ENCODE measurements around the gene TGFBR2.

TGFBR2 gene

DNA sequence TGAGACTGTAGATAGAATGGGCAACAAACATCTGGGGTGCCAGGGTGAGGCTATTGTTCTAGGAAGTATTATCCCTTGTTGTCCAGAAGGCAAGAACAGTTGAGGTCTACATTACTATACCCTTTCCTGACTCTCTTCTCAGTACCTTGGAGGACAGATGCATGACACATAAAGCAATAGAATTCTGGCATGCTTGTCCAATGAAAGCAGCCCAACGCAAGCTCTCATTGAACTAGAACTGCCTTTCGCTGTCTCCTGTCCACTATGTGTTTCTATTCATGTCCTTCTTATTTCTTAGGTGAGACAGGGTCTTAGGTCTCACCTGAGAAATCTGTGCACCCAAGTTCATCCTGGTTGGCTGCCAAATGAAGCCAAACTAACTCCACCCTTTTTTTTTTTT is 68.6 kb downstream of the TGFBR2 start:
- DNase-seq = no peak

DNA sequence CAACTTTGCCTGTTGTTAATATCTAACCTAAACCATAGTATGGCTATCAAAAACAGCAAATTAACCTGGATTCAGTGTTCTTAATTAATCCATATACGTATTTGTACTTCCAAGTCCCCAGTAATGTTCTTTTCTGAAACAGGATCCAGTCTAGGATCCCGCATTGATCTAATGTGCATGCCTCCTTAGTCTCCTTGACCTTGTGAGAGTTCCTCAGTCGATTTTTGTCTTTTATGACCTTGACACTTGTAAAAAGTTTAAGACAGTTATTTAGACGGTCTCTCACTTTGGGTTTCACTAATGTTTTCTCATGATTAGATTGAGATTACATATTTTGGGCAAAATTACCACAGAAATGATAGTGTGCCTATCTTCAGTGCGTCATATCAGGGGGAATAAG is 69.4 kb downstream of the TGFBR2 start:
- no peak for DNase-seq

DNA sequence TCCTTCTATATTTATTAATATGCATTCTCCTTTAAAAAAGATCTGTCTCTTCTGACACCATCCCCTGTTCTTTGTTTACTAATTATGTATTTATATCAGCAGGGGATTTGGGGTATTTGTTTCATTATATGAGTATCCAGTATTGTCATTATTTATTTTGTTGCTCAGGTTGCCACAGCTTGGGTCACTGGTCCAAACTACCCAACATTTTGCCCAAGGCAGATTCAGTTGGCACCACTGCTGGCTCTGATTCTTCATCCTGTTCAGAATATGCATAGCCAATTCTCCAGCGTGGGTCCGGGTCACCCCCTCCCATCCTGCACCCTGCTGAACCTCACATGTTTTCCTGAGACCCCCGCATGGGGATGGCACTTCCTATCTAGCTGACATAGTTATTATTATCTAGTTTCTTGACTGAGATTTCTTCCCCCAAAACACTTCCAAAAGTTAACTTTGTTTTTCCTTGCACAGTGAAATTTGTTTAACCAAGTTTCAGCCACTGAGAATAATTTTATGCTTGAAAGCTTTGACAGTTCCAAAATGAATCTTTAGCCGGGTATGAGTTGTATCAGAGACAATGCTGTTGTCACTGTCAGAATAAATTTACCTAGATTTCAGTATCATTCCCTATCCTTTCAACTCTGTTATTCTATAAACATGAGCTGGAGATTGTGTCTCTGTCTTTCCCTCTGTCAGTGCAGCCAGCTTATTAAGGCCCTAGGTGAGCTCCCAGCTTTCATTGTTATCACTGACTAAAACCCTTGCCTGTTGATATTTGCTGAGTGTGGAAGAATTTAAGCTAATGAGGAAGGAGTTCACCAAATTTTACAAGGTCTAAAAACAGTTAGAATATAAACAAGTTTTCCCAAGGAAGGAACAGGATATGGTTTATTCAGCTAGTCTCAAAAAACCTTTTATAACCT is 70.3 kb downstream of the TGFBR2 start:
- DNase-seq = no peak

DNA sequence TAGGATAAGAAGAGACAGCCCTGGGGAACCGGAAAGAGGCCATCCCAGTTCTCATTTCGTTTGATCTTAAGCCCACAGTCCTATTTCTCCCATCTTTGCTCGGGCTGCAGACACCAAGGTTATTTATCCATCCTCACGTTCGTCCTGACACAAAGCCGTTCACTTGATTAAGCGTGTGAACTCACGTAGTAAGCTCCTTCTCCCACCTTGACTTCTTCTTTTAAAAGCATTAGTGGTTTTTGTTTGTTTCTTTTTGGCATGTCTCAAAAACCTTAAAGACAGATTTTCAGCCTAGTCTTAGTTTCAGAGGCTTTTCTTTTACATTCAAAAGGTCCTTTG is 70.9 kb downstream of the TGFBR2 start:
- no peak for DNase-seq

DNA sequence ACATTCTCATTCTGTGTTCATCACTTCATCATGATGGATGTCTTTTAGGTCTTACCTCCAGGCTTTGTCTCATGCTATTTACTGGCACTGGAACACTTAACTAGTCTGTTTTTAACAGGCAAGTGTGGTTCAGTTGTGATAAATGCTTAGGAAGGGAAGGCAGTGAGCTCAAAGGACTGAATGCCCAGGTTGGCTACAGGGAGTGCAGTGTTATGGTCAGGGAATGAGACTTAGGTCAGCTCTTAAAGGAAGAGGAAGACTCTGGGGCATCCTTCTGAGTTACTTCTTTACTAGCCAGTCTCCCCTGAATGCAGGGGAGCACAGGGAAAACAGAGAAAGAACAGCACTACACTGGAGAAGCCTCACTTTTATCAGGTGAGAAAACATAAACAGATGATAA is 72.6 kb downstream of the TGFBR2 start:
- DNase-seq = no peak

DNA sequence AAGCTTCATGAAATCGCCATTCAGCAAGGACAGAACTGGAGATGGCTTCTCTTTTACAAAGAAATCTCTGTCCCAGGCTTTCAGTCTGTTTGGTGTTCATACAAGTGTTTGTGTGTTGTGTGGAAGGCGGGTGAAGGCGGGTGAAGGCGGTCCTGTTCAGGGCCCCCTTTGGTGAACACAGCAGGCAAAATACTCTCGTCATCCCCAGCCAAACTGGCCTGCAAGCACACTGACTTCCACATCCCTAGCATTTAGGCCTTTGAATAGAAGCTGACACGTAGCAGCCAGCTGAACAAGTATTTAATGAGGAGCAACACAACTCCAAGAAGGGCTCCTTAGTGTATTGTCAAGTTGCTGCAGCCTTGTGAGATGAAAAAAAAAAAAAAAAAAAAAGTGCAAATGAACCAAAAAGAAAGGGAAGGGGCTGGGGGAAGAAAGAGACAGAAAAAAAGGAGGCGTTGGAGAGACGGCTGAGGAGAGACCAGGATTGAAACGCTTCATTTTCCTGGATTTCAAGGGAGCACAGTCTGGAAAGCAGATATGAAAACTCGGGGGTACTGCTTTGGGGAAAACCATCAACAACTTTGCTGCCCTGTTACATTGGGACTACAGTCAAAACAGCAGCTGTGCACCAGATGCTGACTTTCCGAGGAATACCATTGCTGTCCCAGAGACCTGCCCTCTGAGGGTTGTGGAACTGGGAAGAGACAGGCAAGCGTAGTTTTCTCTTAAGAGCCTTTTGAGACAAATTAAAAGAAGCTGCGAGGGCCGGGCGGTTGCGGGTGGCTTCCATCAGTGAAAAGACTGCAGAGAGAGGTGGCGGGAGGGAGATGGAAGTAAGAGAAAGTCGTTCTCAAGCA is 74.6 kb downstream of the TGFBR2 start:
- DNase-seq = no peak

DNA sequence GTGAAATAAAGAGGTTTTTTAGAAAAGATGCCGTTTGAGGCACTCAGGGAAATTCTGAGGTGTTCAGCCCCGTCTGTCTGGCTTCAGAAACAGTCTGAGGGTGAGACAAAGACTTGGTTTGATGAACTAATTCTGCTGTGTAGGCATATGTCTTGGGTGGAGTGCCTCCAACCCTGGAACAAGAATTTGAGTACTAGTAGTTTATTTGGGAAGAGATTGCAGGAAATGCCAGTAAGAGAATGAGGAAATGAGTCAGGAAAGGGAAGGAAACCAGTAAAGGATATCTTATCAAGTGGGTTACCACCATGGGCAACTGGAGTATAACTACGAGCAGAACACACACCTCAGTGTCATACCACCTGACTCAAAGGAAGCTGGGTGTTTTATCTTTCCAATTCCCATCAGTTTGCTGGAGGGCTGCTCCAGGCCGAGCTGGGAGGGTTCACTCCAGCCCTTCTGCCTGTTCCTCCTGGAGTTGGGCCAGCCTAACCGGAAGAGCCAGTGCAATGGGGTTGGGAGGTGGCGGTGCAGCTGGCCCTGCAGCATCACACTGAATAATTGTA is 75.3 kb downstream of the TGFBR2 start:
- DNase-seq = no peak

DNA sequence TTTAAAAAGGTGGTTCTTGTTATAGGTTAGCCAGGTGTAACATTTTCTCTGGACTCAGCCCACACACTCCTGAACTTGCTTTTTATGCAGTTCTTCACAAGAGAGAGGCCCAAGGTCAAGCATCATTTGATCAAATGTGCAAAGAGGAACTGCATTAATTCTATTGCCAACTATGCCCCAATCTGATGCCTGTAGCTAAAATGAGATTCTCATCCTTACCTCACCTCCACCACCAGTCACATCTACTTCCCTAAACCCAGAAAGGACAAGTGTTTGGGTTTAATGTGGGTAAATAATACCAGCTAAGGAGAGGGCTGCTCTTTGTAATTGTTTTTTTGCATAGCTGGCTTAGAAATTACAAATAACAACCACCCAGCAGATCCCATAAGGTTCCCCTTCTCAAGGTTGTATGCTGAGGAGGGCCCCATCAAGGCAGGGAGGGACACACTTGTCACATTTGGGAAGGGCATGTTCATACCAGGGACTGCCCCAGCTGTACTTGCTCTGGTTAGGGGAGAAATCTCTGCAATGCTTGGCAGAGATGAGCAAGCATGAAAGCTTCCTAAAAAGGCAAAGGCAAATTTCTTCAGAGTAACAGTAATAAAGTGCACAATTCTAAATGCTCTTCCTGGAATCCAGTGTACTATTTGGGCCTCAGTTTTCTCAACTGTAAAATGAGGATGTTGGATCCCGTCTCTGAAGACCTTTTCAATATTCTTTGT is 76.2 kb downstream of the TGFBR2 start:
- peak in 2 of 3 donors; percentile 35 to 59 for DNase-seq

DNA sequence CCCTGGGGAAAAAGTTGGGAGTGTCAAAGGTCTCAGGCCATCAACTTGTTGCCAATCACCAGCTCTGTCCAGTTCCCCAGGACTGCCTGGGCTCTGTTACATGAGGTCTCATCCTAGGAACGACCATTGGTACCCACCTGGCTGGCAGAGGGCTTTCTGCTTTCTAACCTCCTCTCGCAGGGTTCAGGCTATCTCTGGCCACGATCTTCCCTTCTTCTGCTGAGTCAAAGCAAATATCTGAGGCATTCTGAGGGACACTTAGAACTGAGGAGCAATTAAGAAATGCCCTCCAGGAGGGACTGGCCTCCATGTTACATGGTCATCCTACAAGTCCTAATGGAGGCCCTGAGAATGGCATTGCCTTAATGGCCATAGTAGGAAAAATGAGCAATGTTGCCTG is 77.4 kb downstream of the TGFBR2 start:
- DNase-seq = no peak

DNA sequence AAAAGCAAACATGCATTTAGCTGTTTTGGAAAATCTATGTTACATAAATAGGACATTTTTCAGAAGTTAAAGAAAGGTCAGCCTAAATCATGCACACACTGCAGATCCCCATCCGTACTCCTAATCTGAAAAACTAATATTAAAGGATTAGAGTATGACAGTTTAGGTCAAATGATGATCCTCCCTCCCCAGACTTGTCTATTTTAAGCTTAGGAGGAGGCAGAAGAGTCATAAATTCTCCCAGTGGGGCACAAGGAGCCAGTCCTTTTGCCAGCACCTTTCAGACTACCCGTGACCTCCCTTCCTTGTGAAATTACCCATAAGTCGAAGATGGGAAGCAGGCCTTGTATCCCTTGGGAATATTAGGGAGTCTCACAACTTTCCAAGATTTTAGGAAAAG is 78.0 kb downstream of the TGFBR2 start:
- no peak for DNase-seq

DNA sequence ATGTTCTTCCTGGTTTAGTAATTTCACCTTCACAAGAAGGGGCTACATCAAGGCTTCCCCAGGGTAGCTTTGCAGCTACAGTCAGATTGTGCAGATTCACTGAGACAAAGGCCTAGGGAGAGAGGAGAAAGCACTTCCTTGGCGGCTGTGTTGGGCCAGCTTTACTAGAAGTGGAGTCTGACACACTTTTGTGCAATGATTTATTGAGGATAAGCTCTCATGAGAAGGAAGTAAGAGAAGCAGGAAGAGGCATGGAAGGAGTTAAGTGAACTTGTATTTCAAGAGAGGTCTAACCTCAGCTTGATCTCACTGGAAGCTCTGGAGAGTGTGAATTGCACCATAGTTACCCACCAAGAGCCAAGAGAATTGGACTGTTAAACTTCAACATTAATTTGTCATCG is 78.9 kb downstream of the TGFBR2 start:
- DNase-seq = no peak

DNA sequence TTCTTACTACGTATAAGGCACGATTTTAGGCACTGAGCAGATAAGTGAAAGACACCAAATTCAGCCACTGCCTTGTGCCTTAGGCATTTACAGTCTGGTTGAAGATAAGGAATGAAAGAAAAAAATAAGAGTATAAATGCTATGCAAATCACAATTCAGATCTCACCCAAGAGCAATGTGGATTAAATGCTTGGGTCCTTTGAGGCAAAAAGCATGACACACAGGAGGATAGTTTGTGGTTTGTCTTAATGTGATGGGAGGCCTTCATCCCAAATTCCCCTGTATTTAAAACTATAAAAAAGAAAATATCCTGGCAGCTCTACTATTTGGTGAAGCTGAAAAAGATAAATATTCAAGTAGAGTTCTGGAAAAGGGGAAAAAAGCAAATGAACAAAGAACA is 79.8 kb downstream of the TGFBR2 start:
- no peak for DNase-seq

DNA sequence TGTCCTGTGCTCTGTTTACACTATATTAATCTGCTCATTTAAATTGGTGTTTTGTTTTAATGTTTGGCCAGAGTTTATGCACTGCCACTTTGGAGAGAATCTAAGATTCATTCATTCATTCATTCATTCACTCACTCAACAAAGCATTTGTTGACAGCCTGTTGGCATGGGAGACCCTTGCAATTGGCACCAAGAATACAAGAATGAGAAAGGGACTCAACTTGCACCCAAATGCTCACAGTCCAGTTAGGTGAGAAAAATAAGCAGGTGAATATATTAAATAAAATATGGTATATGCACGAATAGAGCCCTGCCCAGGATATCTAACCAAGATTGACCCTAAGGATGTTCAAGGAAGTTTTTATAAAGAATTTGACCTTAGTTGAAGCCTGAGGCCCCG is 80.4 kb downstream of the TGFBR2 start:
- no peak for DNase-seq

DNA sequence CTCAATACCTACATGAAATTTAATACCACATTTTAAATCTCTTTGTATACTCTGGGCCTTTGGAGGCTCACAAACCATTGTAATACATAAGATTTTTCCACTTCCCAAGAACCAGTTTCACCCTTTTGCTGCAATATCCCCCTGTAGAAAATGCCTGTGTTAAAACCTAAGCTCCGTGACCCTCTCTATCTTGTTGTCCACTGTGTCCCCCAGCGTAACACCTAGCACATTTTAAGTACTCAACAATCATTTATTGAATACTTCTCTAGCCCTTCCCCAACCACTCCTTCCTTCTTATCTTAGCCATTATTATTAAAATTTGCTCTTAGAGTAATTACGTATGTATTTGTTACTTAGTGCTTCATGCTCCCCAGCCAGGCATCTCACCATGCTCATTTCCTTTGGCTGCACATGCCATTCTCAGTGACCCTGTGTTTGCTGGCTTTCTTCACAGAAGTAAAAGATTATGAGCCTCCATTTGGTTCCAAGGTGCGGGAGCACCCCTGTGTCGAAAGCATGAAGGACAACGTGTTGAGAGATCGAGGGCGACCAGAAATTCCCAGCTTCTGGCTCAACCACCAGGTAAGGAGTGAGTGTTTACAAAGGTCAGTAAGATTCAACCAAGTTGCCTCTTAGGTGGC is 81.6 kb downstream of the TGFBR2 start:
- DNase-seq = no peak

DNA sequence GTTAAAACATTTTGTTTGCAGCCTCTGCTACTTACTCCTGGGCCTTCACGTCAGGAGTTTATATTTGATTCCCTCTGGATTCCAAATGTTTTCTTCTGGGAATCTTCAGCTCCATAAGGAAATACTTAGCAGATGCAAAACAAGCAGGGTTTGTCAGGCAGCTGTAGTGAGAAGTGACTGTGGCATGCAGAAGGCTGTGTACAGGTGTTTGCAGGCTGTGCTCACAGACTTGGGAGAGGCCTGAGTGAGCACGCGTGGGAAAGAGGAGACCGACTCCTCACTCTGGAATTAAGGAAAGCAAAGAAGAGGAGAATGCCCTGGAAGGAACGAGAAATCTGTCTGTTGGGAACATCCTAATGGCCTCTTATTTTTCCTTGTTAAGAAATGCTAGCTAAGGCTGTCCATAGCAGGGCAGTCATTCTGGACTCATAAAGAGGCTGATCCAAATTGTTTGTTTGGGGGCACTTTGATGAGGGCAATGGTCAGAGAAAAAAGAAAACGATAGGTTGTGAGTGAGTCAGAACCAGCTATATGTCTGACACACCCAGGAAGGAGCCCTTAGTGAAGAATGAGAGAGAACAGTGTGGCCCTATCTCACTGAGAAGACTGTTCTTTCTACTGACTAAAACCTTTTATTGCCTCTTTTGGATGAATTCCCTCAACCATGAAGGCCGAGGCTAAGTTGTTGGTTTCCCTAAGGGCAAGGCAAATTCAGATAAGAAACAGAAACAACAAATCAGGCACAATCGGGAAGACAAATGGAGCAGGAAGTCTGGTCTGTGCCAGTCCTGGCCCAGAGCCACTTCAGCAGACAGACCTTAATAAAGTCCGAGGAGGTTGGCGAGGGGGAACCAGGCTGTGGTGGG is 82.6 kb downstream of the TGFBR2 start:
- DNase-seq = no peak

DNA sequence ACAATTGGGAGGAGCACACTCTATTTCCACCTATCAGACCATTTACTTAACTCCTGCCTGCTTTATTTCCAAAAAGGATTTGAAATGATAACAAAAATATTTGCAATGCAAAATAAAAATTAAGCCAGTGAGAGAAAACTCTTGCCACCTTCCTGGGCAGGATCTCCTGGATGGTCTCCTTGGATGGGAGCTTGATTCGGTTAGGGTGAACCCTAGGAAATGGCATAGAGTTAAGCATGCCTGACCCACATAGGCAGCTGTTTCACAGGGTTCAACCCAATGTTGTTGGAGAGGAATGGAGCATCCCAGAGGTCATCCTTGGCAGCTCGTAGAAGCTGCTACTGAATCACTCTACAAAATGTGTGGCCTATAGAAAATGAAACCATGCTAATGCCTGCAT is 83.8 kb downstream of the TGFBR2 start:
- no peak for DNase-seq

DNA sequence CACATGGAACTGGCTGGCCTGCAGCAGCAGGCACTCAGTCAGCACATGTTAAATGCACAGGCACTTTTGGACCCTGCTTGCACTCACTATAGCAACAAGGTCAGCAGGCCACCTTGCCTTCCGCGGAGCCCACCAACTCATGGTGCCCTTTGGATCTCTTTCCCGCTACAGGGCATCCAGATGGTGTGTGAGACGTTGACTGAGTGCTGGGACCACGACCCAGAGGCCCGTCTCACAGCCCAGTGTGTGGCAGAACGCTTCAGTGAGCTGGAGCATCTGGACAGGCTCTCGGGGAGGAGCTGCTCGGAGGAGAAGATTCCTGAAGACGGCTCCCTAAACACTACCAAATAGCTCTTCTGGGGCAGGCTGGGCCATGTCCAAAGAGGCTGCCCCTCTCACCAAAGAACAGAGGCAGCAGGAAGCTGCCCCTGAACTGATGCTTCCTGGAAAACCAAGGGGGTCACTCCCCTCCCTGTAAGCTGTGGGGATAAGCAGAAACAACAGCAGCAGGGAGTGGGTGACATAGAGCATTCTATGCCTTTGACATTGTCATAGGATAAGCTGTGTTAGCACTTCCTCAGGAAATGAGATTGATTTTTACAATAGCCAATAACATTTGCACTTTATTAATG is 85.0 kb downstream of the TGFBR2 start:
- DNase-seq = no peak

DNA sequence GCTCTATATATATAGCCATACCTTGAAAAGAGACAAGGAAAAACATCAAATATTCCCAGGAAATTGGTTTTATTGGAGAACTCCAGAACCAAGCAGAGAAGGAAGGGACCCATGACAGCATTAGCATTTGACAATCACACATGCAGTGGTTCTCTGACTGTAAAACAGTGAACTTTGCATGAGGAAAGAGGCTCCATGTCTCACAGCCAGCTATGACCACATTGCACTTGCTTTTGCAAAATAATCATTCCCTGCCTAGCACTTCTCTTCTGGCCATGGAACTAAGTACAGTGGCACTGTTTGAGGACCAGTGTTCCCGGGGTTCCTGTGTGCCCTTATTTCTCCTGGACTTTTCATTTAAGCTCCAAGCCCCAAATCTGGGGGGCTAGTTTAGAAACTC is 85.5 kb downstream of the TGFBR2 start:
- DNase-seq = peak in 2 of 3 donors; percentile 15 to 27

DNA sequence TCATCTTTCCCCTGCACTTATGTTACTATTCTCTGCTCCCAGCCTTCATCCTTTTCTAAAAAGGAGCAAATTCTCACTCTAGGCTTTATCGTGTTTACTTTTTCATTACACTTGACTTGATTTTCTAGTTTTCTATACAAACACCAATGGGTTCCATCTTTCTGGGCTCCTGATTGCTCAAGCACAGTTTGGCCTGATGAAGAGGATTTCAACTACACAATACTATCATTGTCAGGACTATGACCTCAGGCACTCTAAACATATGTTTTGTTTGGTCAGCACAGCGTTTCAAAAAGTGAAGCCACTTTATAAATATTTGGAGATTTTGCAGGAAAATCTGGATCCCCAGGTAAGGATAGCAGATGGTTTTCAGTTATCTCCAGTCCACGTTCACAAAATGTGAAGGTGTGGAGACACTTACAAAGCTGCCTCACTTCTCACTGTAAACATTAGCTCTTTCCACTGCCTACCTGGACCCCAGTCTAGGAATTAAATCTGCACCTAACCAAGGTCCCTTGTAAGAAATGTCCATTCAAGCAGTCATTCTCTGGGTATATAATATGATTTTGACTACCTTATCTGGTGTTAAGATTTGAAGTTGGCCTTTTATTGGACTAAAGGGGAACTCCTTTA is 86.2 kb downstream of the TGFBR2 start:
- DNase-seq = no peak

DNA sequence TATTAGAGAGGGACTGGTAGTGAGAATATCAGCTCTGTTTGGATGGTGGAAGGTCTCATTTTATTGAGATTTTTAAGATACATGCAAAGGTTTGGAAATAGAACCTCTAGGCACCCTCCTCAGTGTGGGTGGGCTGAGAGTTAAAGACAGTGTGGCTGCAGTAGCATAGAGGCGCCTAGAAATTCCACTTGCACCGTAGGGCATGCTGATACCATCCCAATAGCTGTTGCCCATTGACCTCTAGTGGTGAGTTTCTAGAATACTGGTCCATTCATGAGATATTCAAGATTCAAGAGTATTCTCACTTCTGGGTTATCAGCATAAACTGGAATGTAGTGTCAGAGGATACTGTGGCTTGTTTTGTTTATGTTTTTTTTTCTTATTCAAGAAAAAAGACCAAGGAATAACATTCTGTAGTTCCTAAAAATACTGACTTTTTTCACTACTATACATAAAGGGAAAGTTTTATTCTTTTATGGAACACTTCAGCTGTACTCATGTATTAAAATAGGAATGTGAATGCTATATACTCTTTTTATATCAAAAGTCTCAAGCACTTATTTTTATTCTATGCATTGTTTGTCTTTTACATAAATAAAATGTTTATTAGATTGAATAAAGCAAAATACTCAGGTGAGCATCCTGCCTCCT is 87.2 kb downstream of the TGFBR2 start:
- DNase-seq = peak; percentile 72 to 82 (median 82)

Measured in suppressor macrophage treated with lipopolysaccharide for 1 hour (primary cell).